ENCODE data around the gene RAB40C. TPM values are rescaled to one million over a fixed set of nuclear protein-coding genes. Genes with fewer than 3 reads are reported as not detected.
A peak's percentile ranks its signal among the peaks of the same experiment; 100 is the strongest.

The RAB40C gene
- total and polyA plus RNA-seq, 4 donors = 6.1 to 11.0 (median 9.2) TPM

GRCh38 chr16:638836-639235 lies 49.0 kb downstream of the RAB40C start:
- Histone ChIP-seq H3K4me1 (ENCODE audit: control insufficient read depth in 4 of 4, insufficient read depth in 4 of 4, low read length in 3 of 4) (peaks cover 13 to 54% (median 28%) of the 10 kb centered on the region in 4 donors), H3K27ac (ENCODE audit: low read depth in 1 of 2, low read length in 2 of 2) (no peak overlapping the region), H3K36me3 (ENCODE audit: control insufficient read depth in 4 of 4, insufficient read depth in 3 of 4, low read depth in 1 of 4, low read length in 3 of 4) (peaks cover 0 to 2% (median 0%) of the 10 kb centered on the region in 4 donors), H3K9ac (ENCODE audit: low read depth in 1 of 2, low read length in 2 of 2) (no peak overlapping the region), H3K4me3 (ENCODE audit: low read depth in 1 of 3, low read length in 3 of 3) (no peak overlapping the region), H3K27me3 (ENCODE audit: control insufficient read depth in 4 of 4, insufficient read depth in 4 of 4, low read length in 3 of 4) (no peaks in the 10 kb centered on the region), H3K9me3 (ENCODE audit: control insufficient read depth in 4 of 4, low read length in 3 of 4) (no peaks in the 10 kb centered on the region)
- TF ChIP-seq MAX (IDR thresholded peaks at IDR 0.05) = no peak
- TF ChIP-seq YY1 (IDR thresholded peaks at IDR 0.05) = no peak
- TF ChIP-seq ZBTB33 (IDR thresholded peaks at IDR 0.05) = no peak
- no peak for TF ChIP-seq CTCF (IDR thresholded peaks at IDR 0.05; ENCODE audit: low read depth, low read length, missing input control)
- TF ChIP-seq FOXA2 (IDR thresholded peaks at IDR 0.05) = no peak
- DNase-seq (ENCODE audit: low spot score) = no peak
- 91% methylated on average over 9 of the region's 9 CpGs for WGBS

GRCh38 chr16:640614-641013 lies 50.7 kb downstream of the RAB40C start:
- no peak for DNase-seq (ENCODE audit: low spot score)
- Histone ChIP-seq H3K9ac (ENCODE audit: low read depth in 1 of 2, low read length in 2 of 2) (no peak overlapping the region), H3K4me1 (ENCODE audit: control insufficient read depth in 4 of 4, insufficient read depth in 4 of 4, low read length in 3 of 4) (peaks cover 21 to 60% (median 35%) of the 10 kb centered on the region in 4 donors), H3K9me3 (ENCODE audit: control insufficient read depth in 4 of 4, low read length in 3 of 4) (no peaks in the 10 kb centered on the region), H3K27me3 (ENCODE audit: control insufficient read depth in 4 of 4, insufficient read depth in 4 of 4, low read length in 3 of 4) (no peaks in the 10 kb centered on the region), H3K27ac (ENCODE audit: low read depth in 1 of 2, low read length in 2 of 2) (peak overlapping the region in 1 of 2 donors; percentile 65), H3K4me3 (ENCODE audit: low read depth in 1 of 3, low read length in 3 of 3) (peak overlapping the region in 1 of 3 donors; percentile 95), H3K36me3 (ENCODE audit: control insufficient read depth in 4 of 4, insufficient read depth in 3 of 4, low read depth in 1 of 4, low read length in 3 of 4) (peaks cover 0 to 1% (median 0%) of the 10 kb centered on the region in 4 donors)
- TF ChIP-seq MAX (IDR thresholded peaks at IDR 0.05) (no peak), TAF1 (conservative IDR thresholded peaks at IDR 0.05) (no peak), ZBTB33 (IDR thresholded peaks at IDR 0.05) (no peak), RXRA (IDR thresholded peaks at IDR 0.05) (no peak), HNF4G (IDR thresholded peaks at IDR 0.05) (no peak), GABPA (IDR thresholded peaks at IDR 0.05 in 1 of 2, conservative IDR thresholded peaks at IDR 0.05 in 1 of 2) (no peak), ATF3 (IDR thresholded peaks at IDR 0.05) (no peak), RAD21 (IDR thresholded peaks at IDR 0.05) (no peak), YY1 (IDR thresholded peaks at IDR 0.05) (no peak), REST (IDR thresholded peaks at IDR 0.05) (no peak), EGR1 (IDR thresholded peaks at IDR 0.05; ENCODE audit: low read depth in 2 of 2) (no peak), CTCF (IDR thresholded peaks at IDR 0.05; ENCODE audit: low read depth, low read length, missing input control) (no peak), SP1 (IDR thresholded peaks at IDR 0.05) (no peak), FOXA2 (IDR thresholded peaks at IDR 0.05) (no peak), HNF4A (conservative IDR thresholded peaks at IDR 0.05) (no peak), JUND (IDR thresholded peaks at IDR 0.05) (no peak), FOXA1 (IDR thresholded peaks at IDR 0.05) (no peak), NR2F2 (IDR thresholded peaks at IDR 0.05) (no peak)
- WGBS = 95% methylated on average over 5 of the region's 5 CpGs

Data from liver (tissue), 9 donors.